ENCODE data around the gene DNAH9. TPM values are rescaled to one million over a fixed set of nuclear protein-coding genes. Genes with fewer than 3 reads are reported as not detected.

Gene DNAH9
- total and polyA plus RNA-seq, 2 of the 8 experiments (the other 6 are each of a cell fraction or from before 2014, with no cell fraction given), result 0.21 to 0.86 TPM

GRCh38 chr17:11704041-11704440 lies 105.8 kb downstream of the DNAH9 start:
- H3K27me3 ChIP-seq (replicated peaks in 1 of 4; ENCODE audit: control insufficient read depth in 3 of 4, extremely low read depth in 1 of 4, insufficient read depth in 3 of 4, low read length in 3 of 4), result no peaks in the 10 kb centered on the region
- no peaks in the 10 kb centered on the region for H3K36me3 ChIP-seq (ENCODE audit: control insufficient read depth in 2 of 4, insufficient read depth in 4 of 4, low read length in 3 of 4)
- no peak overlapping the region for H2BK5ac ChIP-seq (ENCODE audit: low read depth, low read length)
- H3K14ac ChIP-seq (ENCODE audit: insufficient read length), result no peak overlapping the region
- no peak overlapping the region for H3K4ac ChIP-seq (replicated peaks; ENCODE audit: insufficient read length, low read depth, low read length)
- H3K18ac ChIP-seq (ENCODE audit: extremely low read depth, low read length), result no peak overlapping the region
- H4K20me1 ChIP-seq (replicated peaks in 1 of 2; ENCODE audit: control insufficient read depth in 1 of 2, insufficient read depth in 2 of 2, low read length in 2 of 2), result no peaks in the 10 kb centered on the region
- no peak overlapping the region for H3K23ac ChIP-seq (ENCODE audit: insufficient read length)
- H4K5ac ChIP-seq (ENCODE audit: insufficient read length, low read depth, low read length), result no peak overlapping the region
- H3K4me3 ChIP-seq (ENCODE audit: extremely low read depth in 1 of 4, insufficient read depth in 2 of 4, low read depth in 3 of 4, low read length in 4 of 4), result no peak overlapping the region
- no peak overlapping the region for H3K9ac ChIP-seq (replicated peaks in 1 of 4; ENCODE audit: extremely low read depth in 1 of 4, low read depth in 3 of 4, low read length in 3 of 4)
- no peak overlapping the region for H2AK5ac ChIP-seq (ENCODE audit: low read depth, low read length)
- 100% methylated on average over 3 of the region's 3 CpGs; no CpG with 5 or more reads in 1 of the 2 experiments for WGBS, 2 experiments (ENCODE audit: extremely low coverage in 1 of 2, insufficient coverage in 1 of 2, insufficient read length in 1 of 2, insufficient replicate concordance in 2 of 2, low coverage in 1 of 2, low lambda C conversion rate in 2 of 2, missing lambda C conversion rate in 1 of 2)
- no peak overlapping the region for H4K8ac ChIP-seq (ENCODE audit: extremely low read depth, insufficient read depth, low read length)
- no peaks in the 10 kb centered on the region for H3K79me2 ChIP-seq (ENCODE audit: control insufficient read depth in 1 of 2, insufficient read depth in 2 of 2, low read length in 2 of 2)
- H3K56ac ChIP-seq (replicated peaks; ENCODE audit: insufficient read length, low read depth, low read length), result no peak overlapping the region
- DNase-seq (ENCODE audit: low read depth in 1 of 2, low spot score in 2 of 2), result no peak
- no peaks in the 10 kb centered on the region for H3K23me2 ChIP-seq (ENCODE audit: low read depth, low read length)
- no peak overlapping the region for H4K91ac ChIP-seq (replicated peaks; ENCODE audit: insufficient read length, low read length)
- CTCF ChIA-PET (ENCODE audit: partially characterized antibody), result interaction anchor here (0.7 kb wide), 1 partner anchor 20 kb away, joined by 3 read pairs; no protein-coding TSS in a partner anchor
- no peak overlapping the region for H2BK20ac ChIP-seq (ENCODE audit: low read length)
- FAIRE-seq, result no peak
- no peak overlapping the region for H2BK120ac ChIP-seq (replicated peaks; ENCODE audit: low read depth, low read length)
- no peak overlapping the region for H3K4me2 ChIP-seq (ENCODE audit: insufficient read depth in 1 of 2, low read depth in 2 of 2, low read length in 2 of 2)
- no peak overlapping the region for H2AFZ ChIP-seq (ENCODE audit: low read length)
- no peaks in the 10 kb centered on the region for H3K79me1 ChIP-seq (ENCODE audit: low read depth, low read length)
- TF ChIP-seq CHD2 (IDR thresholded peaks at IDR 0.05; ENCODE audit: low read length) (no peak), BRCA1 (IDR thresholded peaks at IDR 0.05; ENCODE audit: low read depth, low read length) (no peak)
- no peak overlapping the region for H3K27ac ChIP-seq (ENCODE audit: low read depth, low read length)
- POLR2A ChIA-PET (ENCODE audit: partially characterized antibody), result interaction anchor here (0.9 kb wide), 1 partner anchor 11 kb away, joined by 3 read pairs; no protein-coding TSS in a partner anchor
- peaks cover 0 to 2% (median 0%) of the 10 kb centered on the region in 4 experiments; a peak in 1 of 7 replicates for H3K4me1 ChIP-seq (replicated peaks in 1 of 4; ENCODE audit: control insufficient read depth in 3 of 4, insufficient read depth in 4 of 4, low read length in 3 of 4)
- no peak overlapping the region for H2BK12ac ChIP-seq (ENCODE audit: low read depth, low read length)
- H3K9me3 ChIP-seq (ENCODE audit: insufficient read depth in 2 of 2, low read depth in 1 of 2, low read length in 1 of 2), result no peaks in the 10 kb centered on the region
- H2BK15ac ChIP-seq (ENCODE audit: low read length), result no peak overlapping the region

All from H1 (cell line).